ENCODE measurements around the gene MAPKBP1. TPM values are rescaled to one million over a fixed set of nuclear protein-coding genes. Genes with fewer than 3 reads are reported as not detected.
A peak's percentile ranks its signal among the peaks of the same experiment; 100 is the strongest.

The MAPKBP1 gene
- polyA plus RNA-seq, 3 donors: 0.76 to 8.6 (median 1.1) TPM

GRCh38 chr15:41778521-41778920 is 4.2 kb downstream of the MAPKBP1 start:
- Histone ChIP-seq H2AFZ (ENCODE audit: insufficient read depth, low read depth, low read length, poor library complexity, severe bottlenecking) (no peak overlapping the region), H3K27ac (ENCODE audit: low read depth in 1 of 2, low read length in 2 of 2) (no peak overlapping the region), H3K9ac (ENCODE audit: insufficient read depth, low read length, poor library complexity, severe bottlenecking) (no peak overlapping the region), H3K4me2 (replicated peaks; ENCODE audit: extremely low read depth, low read length, poor library complexity, severe bottlenecking) (no peak overlapping the region), H4K20me1 (ENCODE audit: insufficient read depth, low read length) (peaks cover 4% of the 10 kb centered on the region), H3K27me3 (ENCODE audit: control insufficient read depth in 2 of 2, insufficient read depth in 2 of 2, low read length in 2 of 2) (no peaks in the 10 kb centered on the region), H3K4me1 (ENCODE audit: control insufficient read depth in 1 of 2, insufficient read depth in 2 of 2, low read length in 2 of 2) (peaks cover 20 to 22% of the 10 kb centered on the region in 2 donors), H3K79me2 (ENCODE audit: insufficient read depth, low read length) (peaks cover 12% of the 10 kb centered on the region), H3K36me3 (replicated peaks in 1 of 2; ENCODE audit: control insufficient read depth in 1 of 2, insufficient read depth in 2 of 2, low read length in 2 of 2) (no peaks in the 10 kb centered on the region), H3K4me3 (replicated peaks in 1 of 3; ENCODE audit: low read depth in 2 of 3, low read length in 3 of 3) (no peak overlapping the region), H3K9me3 (replicated peaks in 1 of 2; ENCODE audit: control insufficient read depth in 1 of 2, insufficient read depth in 1 of 2, low read length in 2 of 2) (no peaks in the 10 kb centered on the region)
- Mint-ChIP-seq H3K27me3 (ENCODE audit: low read depth in 3 of 3) (no peaks in the 10 kb centered on the region), H3K9me3 (no peaks in the 10 kb centered on the region), H3K27ac (no peak overlapping the region), H3K4me3 (no peak overlapping the region), H3K36me3 (peaks cover 14 to 22% of the 10 kb centered on the region in 2 donors), H3K4me1 (peaks cover 41% of the 10 kb centered on the region)
- intact Hi-C loops (cut with micrococcal nuclease): no loop called here
- no peak for DNase-seq
- no peak for TF ChIP-seq CTCF (IDR thresholded peaks at IDR 0.05)
- WGBS (ENCODE audit: insufficient coverage): no CpG with 5 or more reads among the region's 1 CpG

GRCh38 chr15:41779662-41780157 is 5.4 kb downstream of the MAPKBP1 start:
- no peak overlapping the region for H3K4me2 ChIP-seq (replicated peaks; ENCODE audit: extremely low read depth, low read length, poor library complexity, severe bottlenecking)
- no peaks in the 10 kb centered on the region for H3K27me3 ChIP-seq (ENCODE audit: control insufficient read depth in 2 of 2, insufficient read depth in 2 of 2, low read length in 2 of 2)
- no peak overlapping the region for H3K9ac ChIP-seq (ENCODE audit: insufficient read depth, low read length, poor library complexity, severe bottlenecking)
- peaks cover 4% of the 10 kb centered on the region for H4K20me1 ChIP-seq (ENCODE audit: insufficient read depth, low read length)
- Mint-ChIP-seq H3K4me1 (peaks cover 37% of the 10 kb centered on the region), H3K27me3 (ENCODE audit: low read depth in 3 of 3) (no peaks in the 10 kb centered on the region), H3K27ac (peak overlapping the region in 4 of 7 donors; percentile 6 to 81 (median 49)), H3K9me3 (no peaks in the 10 kb centered on the region), H3K4me3 (no peak overlapping the region), H3K36me3 (peaks cover 14 to 22% of the 10 kb centered on the region in 2 donors)
- H2AFZ ChIP-seq (ENCODE audit: insufficient read depth, low read depth, low read length, poor library complexity, severe bottlenecking): no peak overlapping the region
- no peak for DNase-seq
- H3K36me3 ChIP-seq (replicated peaks in 1 of 2; ENCODE audit: control insufficient read depth in 1 of 2, insufficient read depth in 2 of 2, low read length in 2 of 2): no peaks in the 10 kb centered on the region
- no peaks in the 10 kb centered on the region for H3K9me3 ChIP-seq (replicated peaks in 1 of 2; ENCODE audit: control insufficient read depth in 1 of 2, insufficient read depth in 1 of 2, low read length in 2 of 2)
- WGBS (ENCODE audit: insufficient coverage): 40% methylated on average over 1 of the region's 4 CpGs
- H3K4me3 ChIP-seq (replicated peaks in 1 of 3; ENCODE audit: low read depth in 2 of 3, low read length in 3 of 3): no peak overlapping the region
- intact Hi-C loops (cut with micrococcal nuclease): no loop called here
- peaks cover 12% of the 10 kb centered on the region for H3K79me2 ChIP-seq (ENCODE audit: insufficient read depth, low read length)
- H3K27ac ChIP-seq (ENCODE audit: low read depth in 1 of 2, low read length in 2 of 2): no peak overlapping the region
- peaks cover 14% of the 10 kb centered on the region in 2 donors for H3K4me1 ChIP-seq (ENCODE audit: control insufficient read depth in 1 of 2, insufficient read depth in 2 of 2, low read length in 2 of 2)
- TF ChIP-seq CTCF (IDR thresholded peaks at IDR 0.05): no peak

All from CD14-positive monocyte (primary cell).